T-helper 17 cell (primary cell): ENCODE results near the gene TENM4. TPM values are rescaled to one million over a fixed set of nuclear protein-coding genes. Genes with fewer than 3 reads are reported as not detected.

Experiments used
- ATAC-seq: fragments of 150-1000 bp; cut with Tn5 transposase; 2 replicates; pipeline ENCODE4 v1.10.0; 2021; ENCODE audit warnings: mild to moderate bottlenecking, moderate library complexity
- DNase-seq, 3 donors: peaks; one replicate each; pipeline versions ENCODE4 v3.0.0 to v3.0.0-alpha.2; 2020 to 2021
- H3K9me3 ChIP-seq: one replicate; pipeline ENCODE4 v1.7.0; 2013; ENCODE audit warnings: low read length, mild to moderate bottlenecking; ENCODE audit not compliant: control insufficient read depth, poor library complexity, severe bottlenecking
- H3K27ac Mint-ChIP-seq: one replicate; pipeline ENCODE4 v1.8.0; 2022; ENCODE audit warnings: mild to moderate bottlenecking, moderate library complexity, mixed read lengths
- H3K27me3 Mint-ChIP-seq: one replicate; pipeline ENCODE4 v1.8.0; 2022; ENCODE audit warnings: mixed read lengths
- H3K36me3 Mint-ChIP-seq: one replicate; pipeline ENCODE4 v1.8.0; 2022; ENCODE audit warnings: low read depth, mixed read lengths
- H3K4me1 Mint-ChIP-seq: one replicate; pipeline ENCODE4 v1.8.0; 2022; ENCODE audit warnings: mild to moderate bottlenecking, mixed read lengths
- H3K4me3 Mint-ChIP-seq: one replicate; pipeline ENCODE4 v1.8.0; 2022; ENCODE audit warnings: mild to moderate bottlenecking, moderate library complexity, mixed read lengths
- total RNA-seq, 4 donors: library from RNA in 2 of 4; stranded (reverse) in 2 of 4; gene quantifications; one replicate each; pipeline ENCODE4 v1.2.3 and lab custom pipeline; 2022 to 2026

The TENM4 gene
- total RNA-seq, 2 donors from 2014 or later: 0.31 to 0.97 TPM

GRCh38 chr11:79333355-79333754 lies 107.5 kb downstream of the TENM4 start:
- no peak for ATAC-seq
- Mint-ChIP-seq H3K4me3 (no peak overlapping the region), H3K27ac (no peak overlapping the region), H3K4me1 (no peaks in the 10 kb centered on the region), H3K27me3 (no peaks in the 10 kb centered on the region), H3K36me3 (no peaks in the 10 kb centered on the region)
- DNase-seq: no peak
- H3K9me3 ChIP-seq: no peaks in the 10 kb centered on the region

- H3K27ac Mint-ChIP-seq: no peak overlapping the region
- no peaks in the 10 kb centered on the region for H3K9me3 ChIP-seq
- no peaks in the 10 kb centered on the region for H3K36me3 Mint-ChIP-seq
- no peak for ATAC-seq
- H3K4me3 Mint-ChIP-seq: no peak overlapping the region
- H3K4me1 Mint-ChIP-seq: no peaks in the 10 kb centered on the region
- no peaks in the 10 kb centered on the region for H3K27me3 Mint-ChIP-seq
- DNase-seq: no peak
These were observed 108.8 kb downstream of the TENM4 start for GRCh38 chr11:79332017-79332416.

GRCh38 chr11:79331203-79331901 lies 109.5 kb downstream of the TENM4 start:
- ATAC-seq (no peak), DNase-seq (no peak)
- no peaks in the 10 kb centered on the region for H3K36me3 Mint-ChIP-seq
- H3K4me3 Mint-ChIP-seq: no peak overlapping the region
- no peaks in the 10 kb centered on the region for H3K4me1 Mint-ChIP-seq
- H3K27ac Mint-ChIP-seq: no peak overlapping the region
- no peaks in the 10 kb centered on the region for H3K9me3 ChIP-seq
- no peaks in the 10 kb centered on the region for H3K27me3 Mint-ChIP-seq

GRCh38 chr11:79330651-79331050 lies 110.2 kb downstream of the TENM4 start:
- DNase-seq: no peak
- no peaks in the 10 kb centered on the region for H3K9me3 ChIP-seq
- Mint-ChIP-seq H3K27me3 (no peaks in the 10 kb centered on the region), H3K4me1 (no peaks in the 10 kb centered on the region), H3K27ac (no peak overlapping the region), H3K36me3 (no peaks in the 10 kb centered on the region), H3K4me3 (no peak overlapping the region)
- ATAC-seq: no peak

- Mint-ChIP-seq H3K36me3 (no peaks in the 10 kb centered on the region), H3K27me3 (no peaks in the 10 kb centered on the region), H3K27ac (no peak overlapping the region), H3K4me3 (no peak overlapping the region), H3K4me1 (no peaks in the 10 kb centered on the region)
- no peaks in the 10 kb centered on the region for H3K9me3 ChIP-seq
- ATAC-seq (no peak), DNase-seq (no peak)
These were observed 111.3 kb downstream of the TENM4 start for GRCh38 chr11:79329561-79329960.

GRCh38 chr11:79328402-79328801 lies 112.4 kb downstream of the TENM4 start:
- ATAC-seq (no peak), DNase-seq (no peak)
- Mint-ChIP-seq H3K27ac (no peak overlapping the region), H3K27me3 (no peaks in the 10 kb centered on the region), H3K4me3 (no peak overlapping the region), H3K4me1 (no peaks in the 10 kb centered on the region), H3K36me3 (no peaks in the 10 kb centered on the region)
- no peaks in the 10 kb centered on the region for H3K9me3 ChIP-seq

- no peaks in the 10 kb centered on the region for H3K36me3 Mint-ChIP-seq
- no peak for DNase-seq
- no peaks in the 10 kb centered on the region for H3K9me3 ChIP-seq
- no peak overlapping the region for H3K4me3 Mint-ChIP-seq
- no peak overlapping the region for H3K27ac Mint-ChIP-seq
- H3K27me3 Mint-ChIP-seq: no peaks in the 10 kb centered on the region
- no peaks in the 10 kb centered on the region for H3K4me1 Mint-ChIP-seq
- no peak for ATAC-seq
These were observed 115.0 kb downstream of the TENM4 start for GRCh38 chr11:79325851-79326250.

GRCh38 chr11:79321263-79321662 lies 119.6 kb downstream of the TENM4 start:
- H3K9me3 ChIP-seq: no peaks in the 10 kb centered on the region
- Mint-ChIP-seq H3K4me3 (no peak overlapping the region), H3K27ac (no peak overlapping the region), H3K36me3 (no peaks in the 10 kb centered on the region), H3K4me1 (no peaks in the 10 kb centered on the region), H3K27me3 (no peaks in the 10 kb centered on the region)
- no peak for ATAC-seq
- no peak for DNase-seq

- H3K4me1 Mint-ChIP-seq: no peaks in the 10 kb centered on the region
- no peak overlapping the region for H3K27ac Mint-ChIP-seq
- DNase-seq (no peak), ATAC-seq (no peak)
- H3K9me3 ChIP-seq: no peaks in the 10 kb centered on the region
- H3K36me3 Mint-ChIP-seq: no peaks in the 10 kb centered on the region
- no peak overlapping the region for H3K4me3 Mint-ChIP-seq
- H3K27me3 Mint-ChIP-seq: no peaks in the 10 kb centered on the region
These were observed 125.7 kb downstream of the TENM4 start for GRCh38 chr11:79314906-79315689.

- no peak overlapping the region for H3K27ac Mint-ChIP-seq
- no peak for DNase-seq
- no peaks in the 10 kb centered on the region for H3K9me3 ChIP-seq
- H3K27me3 Mint-ChIP-seq: no peaks in the 10 kb centered on the region
- no peak overlapping the region for H3K4me3 Mint-ChIP-seq
- ATAC-seq: no peak
- H3K36me3 Mint-ChIP-seq: no peaks in the 10 kb centered on the region
- H3K4me1 Mint-ChIP-seq: no peaks in the 10 kb centered on the region
These were observed 127.3 kb downstream of the TENM4 start for GRCh38 chr11:79313530-79313913.

GRCh38 chr11:79312617-79313529 lies 128.0 kb downstream of the TENM4 start:
- H3K4me1 Mint-ChIP-seq: no peaks in the 10 kb centered on the region
- no peaks in the 10 kb centered on the region for H3K27me3 Mint-ChIP-seq
- ATAC-seq (no peak), DNase-seq (no peak)
- no peak overlapping the region for H3K27ac Mint-ChIP-seq
- no peaks in the 10 kb centered on the region for H3K36me3 Mint-ChIP-seq
- H3K4me3 Mint-ChIP-seq: no peak overlapping the region
- no peaks in the 10 kb centered on the region for H3K9me3 ChIP-seq

- H3K9me3 ChIP-seq: no peaks in the 10 kb centered on the region
- no peak overlapping the region for H3K4me3 Mint-ChIP-seq
These were observed 129.4 kb downstream of the TENM4 start for GRCh38 chr11:79311461-79311860.

GRCh38 chr11:79309407-79309806 lies 131.4 kb downstream of the TENM4 start:
- Mint-ChIP-seq H3K27me3 (no peaks in the 10 kb centered on the region), H3K4me3 (no peak overlapping the region), H3K27ac (no peak overlapping the region), H3K36me3 (no peaks in the 10 kb centered on the region), H3K4me1 (no peaks in the 10 kb centered on the region)
- no peak for ATAC-seq
- DNase-seq: no peak
- H3K9me3 ChIP-seq: no peaks in the 10 kb centered on the region

More at GRCh38 chr11:79311461-79311860, 129.4 kb downstream of the TENM4 start:
- no peaks in the 10 kb centered on the region for H3K4me1 Mint-ChIP-seq
- H3K27me3 Mint-ChIP-seq: no peaks in the 10 kb centered on the region
- DNase-seq: no peak
- ATAC-seq: no peak
- H3K36me3 Mint-ChIP-seq: no peaks in the 10 kb centered on the region
- no peak overlapping the region for H3K27ac Mint-ChIP-seq
